ENCODE measurements around the gene F5. TPM values are rescaled to one million over a fixed set of nuclear protein-coding genes. Genes with fewer than 3 reads are reported as not detected.

The F5 gene
- polyA plus RNA-seq, 3 donors: 6.5 to 14.5 (median 7.1) TPM

DNA sequence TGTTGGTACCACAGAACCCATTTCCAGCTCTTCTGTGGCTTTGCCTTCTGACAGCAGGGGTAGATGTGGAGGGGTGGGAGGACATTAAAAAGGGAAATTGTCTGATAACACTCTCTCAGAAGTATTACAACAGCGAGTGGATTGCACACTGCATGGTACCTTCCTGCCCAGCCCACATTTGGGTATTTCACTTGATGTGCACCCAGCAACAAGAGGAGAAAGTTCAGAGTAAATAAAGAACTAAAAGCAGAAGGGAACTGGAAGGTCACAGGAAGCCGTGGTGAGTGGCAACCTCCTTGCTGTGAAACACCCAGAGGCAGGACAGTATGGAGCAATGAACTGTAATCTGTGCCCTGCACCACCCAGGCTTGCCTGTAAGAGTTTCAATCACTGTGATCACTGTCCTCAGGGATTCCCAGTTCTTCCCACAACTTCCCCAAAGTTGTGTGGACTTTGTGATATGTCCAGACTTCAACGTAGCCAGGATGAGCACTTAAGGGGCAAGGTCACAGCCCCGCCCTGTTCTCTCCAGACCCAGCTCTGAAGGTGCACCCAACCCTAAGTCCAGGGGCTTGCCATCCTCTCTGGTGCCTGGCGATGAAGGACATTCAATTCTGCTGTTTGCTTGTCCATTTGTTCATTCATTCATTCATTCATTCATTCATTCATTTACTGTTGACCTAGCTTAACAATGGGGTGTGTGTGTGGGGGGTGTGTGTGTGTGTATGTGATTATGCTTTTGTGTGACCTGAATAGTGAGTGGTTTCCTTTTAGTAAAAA is 18.7 kb upstream of the F5 start:
- peak overlapping the region in 1 of 3 experiments; percentile 48 for H3K4me3 ChIP-seq (replicated peaks in 1 of 3; ENCODE audit: low read depth in 2 of 3, low read length in 3 of 3)
- Mint-ChIP-seq H3K4me1 (peaks cover 85% of the 10 kb centered on the region), H3K9me3 (no peaks in the 10 kb centered on the region), H3K36me3 (no peaks in the 10 kb centered on the region), H3K27ac (peak overlapping the region; percentile 91 to 99 (median 97)), H3K27me3 (ENCODE audit: low read depth in 3 of 3) (no peaks in the 10 kb centered on the region), H3K4me3 (peak overlapping the region; percentile 34 to 81)
- H4K20me1 ChIP-seq (ENCODE audit: insufficient read depth, low read length): no peaks in the 10 kb centered on the region
- peak overlapping the region; percentile 78 to 80 for H3K27ac ChIP-seq (ENCODE audit: low read depth in 1 of 2, low read length in 2 of 2)
- WGBS (ENCODE audit: insufficient coverage): 13% methylated on average over 4 of the region's 5 CpGs
- TF ChIP-seq, protein P1, sequence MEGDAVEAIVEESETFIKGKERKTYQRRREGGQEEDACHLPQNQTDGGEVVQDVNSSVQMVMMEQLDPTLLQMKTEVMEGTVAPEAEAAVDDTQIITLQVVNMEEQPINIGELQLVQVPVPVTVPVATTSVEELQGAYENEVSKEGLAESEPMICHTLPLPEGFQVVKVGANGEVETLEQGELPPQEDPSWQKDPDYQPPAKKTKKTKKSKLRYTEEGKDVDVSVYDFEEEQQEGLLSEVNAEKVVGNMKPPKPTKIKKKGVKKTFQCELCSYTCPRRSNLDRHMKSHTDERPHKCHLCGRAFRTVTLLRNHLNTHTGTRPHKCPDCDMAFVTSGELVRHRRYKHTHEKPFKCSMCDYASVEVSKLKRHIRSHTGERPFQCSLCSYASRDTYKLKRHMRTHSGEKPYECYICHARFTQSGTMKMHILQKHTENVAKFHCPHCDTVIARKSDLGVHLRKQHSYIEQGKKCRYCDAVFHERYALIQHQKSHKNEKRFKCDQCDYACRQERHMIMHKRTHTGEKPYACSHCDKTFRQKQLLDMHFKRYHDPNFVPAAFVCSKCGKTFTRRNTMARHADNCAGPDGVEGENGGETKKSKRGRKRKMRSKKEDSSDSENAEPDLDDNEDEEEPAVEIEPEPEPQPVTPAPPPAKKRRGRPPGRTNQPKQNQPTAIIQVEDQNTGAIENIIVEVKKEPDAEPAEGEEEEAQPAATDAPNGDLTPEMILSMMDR (IDR thresholded peaks at IDR 0.05): no peak
- H2AFZ ChIP-seq (ENCODE audit: insufficient read depth, low read depth, low read length, poor library complexity, severe bottlenecking): no peak overlapping the region
- intact Hi-C loops (cut with micrococcal nuclease): loop anchor here in 1 of 2 donors (5.0 to 10.0 kb wide), 3 partner anchors 92 to 190 kb away; partner anchors contain the start of gene METTL18
- peaks cover 77 to 89% of the 10 kb centered on the region in 2 donors for H3K4me1 ChIP-seq (ENCODE audit: control insufficient read depth in 1 of 2, insufficient read depth in 2 of 2, low read length in 2 of 2)
- no peaks in the 10 kb centered on the region for H3K79me2 ChIP-seq (ENCODE audit: insufficient read depth, low read length)
- no peaks in the 10 kb centered on the region for H3K36me3 ChIP-seq (replicated peaks in 1 of 2; ENCODE audit: control insufficient read depth in 1 of 2, insufficient read depth in 2 of 2, low read length in 2 of 2)
- no peaks in the 10 kb centered on the region for H3K9me3 ChIP-seq (replicated peaks in 1 of 2; ENCODE audit: control insufficient read depth in 1 of 2, insufficient read depth in 1 of 2, low read length in 2 of 2)
- no peaks in the 10 kb centered on the region for H3K27me3 ChIP-seq (ENCODE audit: control insufficient read depth in 2 of 2, insufficient read depth in 2 of 2, low read length in 2 of 2)
- H3K9ac ChIP-seq (ENCODE audit: insufficient read depth, low read length, poor library complexity, severe bottlenecking): no peak overlapping the region
- peak; percentile 87 to 94 (median 91) for DNase-seq
- H3K4me2 ChIP-seq (replicated peaks; ENCODE audit: extremely low read depth, low read length, poor library complexity, severe bottlenecking): peak overlapping the region; percentile 62

DNA sequence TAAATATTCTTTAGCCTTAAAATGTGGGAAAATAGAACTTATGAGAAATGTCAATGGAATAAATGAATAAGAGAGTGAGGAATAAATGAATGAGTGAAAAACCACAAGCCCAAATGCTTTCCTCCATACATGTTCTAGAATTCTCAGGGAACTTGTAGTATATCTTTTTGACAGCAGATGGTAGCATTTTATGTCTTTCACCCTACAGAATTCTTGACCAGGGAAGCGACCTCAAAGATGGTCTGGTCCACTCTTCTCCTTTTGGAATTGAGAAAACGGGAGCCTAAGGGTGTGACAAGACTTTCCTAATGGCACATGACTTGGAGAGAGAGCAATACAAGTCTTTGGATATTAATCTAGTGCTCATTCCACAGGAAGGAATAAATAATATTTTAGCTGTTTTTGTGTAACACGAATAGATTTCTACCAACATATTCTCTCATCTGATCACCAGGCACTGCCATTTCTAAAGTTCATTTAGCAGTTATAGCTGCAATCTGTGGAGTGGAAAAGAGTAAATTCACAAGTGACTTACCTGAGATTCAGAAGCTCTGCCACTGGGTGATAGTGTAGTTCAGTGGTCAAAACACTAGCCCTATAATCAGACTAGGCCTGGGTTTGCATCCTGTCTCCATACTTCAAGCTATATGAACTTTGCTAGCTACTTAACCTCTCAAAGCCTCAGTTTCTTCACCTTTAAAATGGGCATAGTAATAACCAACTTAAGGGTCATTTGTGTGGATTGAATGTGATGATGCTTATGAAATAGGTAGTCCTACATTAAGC is 15.0 kb upstream of the F5 start:
- peak overlapping the region in 5 of 7 donors; percentile 33 to 89 (median 55) for H3K27ac Mint-ChIP-seq
- Histone ChIP-seq H3K27me3 (ENCODE audit: control insufficient read depth in 2 of 2, insufficient read depth in 2 of 2, low read length in 2 of 2) (no peaks in the 10 kb centered on the region), H3K36me3 (replicated peaks in 1 of 2; ENCODE audit: control insufficient read depth in 1 of 2, insufficient read depth in 2 of 2, low read length in 2 of 2) (no peaks in the 10 kb centered on the region), H3K79me2 (ENCODE audit: insufficient read depth, low read length) (no peaks in the 10 kb centered on the region), H3K4me2 (replicated peaks; ENCODE audit: extremely low read depth, low read length, poor library complexity, severe bottlenecking) (no peak overlapping the region), H3K9me3 (replicated peaks in 1 of 2; ENCODE audit: control insufficient read depth in 1 of 2, insufficient read depth in 1 of 2, low read length in 2 of 2) (no peaks in the 10 kb centered on the region), H2AFZ (ENCODE audit: insufficient read depth, low read depth, low read length, poor library complexity, severe bottlenecking) (no peak overlapping the region), H3K4me1 (ENCODE audit: control insufficient read depth in 1 of 2, insufficient read depth in 2 of 2, low read length in 2 of 2) (peaks cover 47 to 52% of the 10 kb centered on the region in 2 donors), H3K9ac (ENCODE audit: insufficient read depth, low read length, poor library complexity, severe bottlenecking) (no peak overlapping the region), H3K27ac (ENCODE audit: low read depth in 1 of 2, low read length in 2 of 2) (peak overlapping the region in 1 of 2 donors; percentile 15), H4K20me1 (ENCODE audit: insufficient read depth, low read length) (no peaks in the 10 kb centered on the region), H3K4me3 (replicated peaks in 1 of 3; ENCODE audit: low read depth in 2 of 3, low read length in 3 of 3) (no peak overlapping the region)
- peaks cover 49% of the 10 kb centered on the region for H3K4me1 Mint-ChIP-seq
- no CpG with 5 or more reads among the region's 3 CpGs for WGBS (ENCODE audit: insufficient coverage)
- H3K36me3 Mint-ChIP-seq: peaks cover 0 to 2% of the 10 kb centered on the region in 2 donors
- H3K4me3 Mint-ChIP-seq: no peak overlapping the region
- intact Hi-C loops (cut with micrococcal nuclease): loop anchor here in 1 of 2 donors (5.0 to 10.0 kb wide), 2 partner anchors 106 to 194 kb away; partner anchors contain the start of gene METTL18
- no peaks in the 10 kb centered on the region for H3K9me3 Mint-ChIP-seq
- peaks cover 0 to 2% (median 0%) of the 10 kb centered on the region in 3 donors for H3K27me3 Mint-ChIP-seq (ENCODE audit: low read depth in 3 of 3)
- TF ChIP-seq, protein P1 (IDR thresholded peaks at IDR 0.05): peak; percentile 77
- DNase-seq: peak; percentile 25 to 62 (median 53)

Measured in CD14-positive monocyte (primary cell).